Amniotic epithelial cell (primary cell): Measurements from ENCODE around the gene ARHGAP28.
"Not testable (repeated sequence)": the region's sequence is repeated elsewhere in the genome, so short reads cannot be mapped to it uniquely, and the experiment has no call there.

Experiments used
- DNase-seq: peaks from one replicate; pipeline ENCODE4 v3.0.0-alpha.2; 2010; ENCODE audit warnings: low read depth

Gene ARHGAP28

DNA sequence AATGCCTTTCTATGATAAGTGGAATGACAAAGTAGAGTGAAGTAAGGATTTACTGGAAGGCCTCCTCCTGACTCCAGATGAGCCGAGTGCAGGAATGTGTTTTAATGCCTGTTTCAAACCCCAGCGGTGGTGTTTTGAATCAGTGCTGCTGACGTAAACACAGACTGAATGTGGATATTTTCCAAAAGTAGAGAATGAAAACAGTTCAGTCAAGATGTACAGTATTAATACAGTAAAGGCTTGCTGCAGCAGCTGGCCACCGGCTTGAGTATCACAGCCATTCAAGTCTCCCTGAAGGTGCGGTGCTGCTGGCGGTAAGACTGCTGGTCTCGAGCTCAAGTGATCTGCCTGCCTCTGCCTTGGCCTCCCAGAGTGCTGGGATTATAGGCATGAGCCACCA lies 46.7 kb downstream of the ARHGAP28 start:
- peak; percentile 80 for DNase-seq

DNA sequence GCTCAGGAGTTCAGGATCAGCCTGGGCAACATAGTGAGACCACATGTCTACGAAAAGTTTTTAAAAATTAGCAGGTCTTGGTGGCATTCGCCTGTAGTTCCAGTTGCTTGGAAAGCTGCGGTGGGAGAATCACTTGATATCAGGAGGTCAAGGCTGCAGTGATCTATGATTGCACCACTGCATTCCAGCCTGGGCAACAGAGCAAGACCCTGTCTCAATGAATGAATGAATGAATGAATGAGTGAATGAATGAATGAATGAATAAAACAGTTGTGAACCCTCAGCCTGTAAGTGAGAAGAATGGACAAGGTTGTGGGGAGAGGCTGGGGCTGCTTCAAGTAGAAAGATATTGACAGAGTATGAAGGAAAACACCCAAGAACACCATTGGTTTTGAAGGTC lies 48.0 kb downstream of the ARHGAP28 start:
- DNase-seq, result no peak

DNA sequence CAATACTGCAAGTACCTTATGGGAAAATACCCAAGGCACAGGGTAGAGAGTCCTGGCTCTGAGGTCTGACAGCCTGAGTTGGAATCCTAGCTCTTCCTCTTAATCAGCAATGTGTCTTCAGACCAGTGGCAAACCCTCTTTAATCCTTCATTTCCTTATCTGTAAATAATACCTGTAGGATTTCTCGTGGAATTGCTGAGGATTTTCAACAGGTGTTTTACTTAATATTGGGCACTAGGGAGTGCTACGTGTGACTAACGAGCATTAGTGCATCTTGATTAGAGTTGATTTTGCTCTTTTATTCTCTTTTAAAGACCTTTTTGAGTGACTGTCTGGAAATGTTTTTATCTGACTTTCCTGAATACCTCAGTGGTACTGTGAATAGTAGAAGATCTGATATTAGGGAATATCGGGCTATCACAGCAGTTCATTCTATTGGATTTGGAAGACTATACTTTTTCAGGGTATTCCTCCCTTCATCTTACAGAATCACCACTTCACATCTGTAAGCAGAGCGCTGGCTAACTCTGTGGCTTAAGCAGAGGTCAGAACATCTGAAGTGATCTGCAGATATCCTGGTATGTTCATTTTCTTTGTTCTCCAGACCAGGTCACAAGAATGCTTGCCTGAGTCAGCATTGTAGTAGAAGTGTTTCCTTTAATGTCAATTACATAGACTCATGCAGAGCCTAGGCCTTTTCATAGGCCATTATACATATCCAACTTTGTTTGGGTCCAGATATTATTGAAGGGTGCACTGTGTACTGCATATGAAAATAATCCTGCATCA lies 49.1 kb downstream of the ARHGAP28 start:
- no peak for DNase-seq

DNA sequence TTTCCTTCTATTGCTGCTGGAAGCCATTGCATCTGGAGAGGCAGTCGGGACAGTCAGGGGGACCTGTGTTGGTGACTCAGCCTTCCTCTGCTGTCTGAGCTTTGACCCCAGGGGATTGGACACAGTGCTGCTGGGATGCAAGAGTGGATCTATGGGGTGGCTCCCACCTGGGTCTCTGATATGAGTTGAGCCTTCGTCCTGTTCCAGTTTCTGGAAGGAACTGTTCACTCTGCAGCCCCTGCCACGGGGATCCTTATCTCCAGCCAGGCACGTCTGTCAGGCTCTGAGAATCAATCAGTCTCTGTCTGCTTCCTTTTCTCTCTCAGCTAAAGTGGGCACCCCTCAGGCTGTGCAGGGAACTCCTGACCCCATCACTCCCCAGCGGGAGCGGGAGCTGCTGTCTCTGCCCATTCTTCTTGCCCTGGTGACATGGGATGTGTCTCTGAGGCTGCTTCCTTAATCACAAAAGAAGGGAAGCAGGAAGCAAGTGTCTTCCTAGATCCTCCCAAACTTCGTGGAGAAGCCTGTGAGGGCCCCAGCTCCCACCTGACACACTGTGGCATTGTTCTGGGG lies 51.7 kb downstream of the ARHGAP28 start:
- no peak for DNase-seq

DNA sequence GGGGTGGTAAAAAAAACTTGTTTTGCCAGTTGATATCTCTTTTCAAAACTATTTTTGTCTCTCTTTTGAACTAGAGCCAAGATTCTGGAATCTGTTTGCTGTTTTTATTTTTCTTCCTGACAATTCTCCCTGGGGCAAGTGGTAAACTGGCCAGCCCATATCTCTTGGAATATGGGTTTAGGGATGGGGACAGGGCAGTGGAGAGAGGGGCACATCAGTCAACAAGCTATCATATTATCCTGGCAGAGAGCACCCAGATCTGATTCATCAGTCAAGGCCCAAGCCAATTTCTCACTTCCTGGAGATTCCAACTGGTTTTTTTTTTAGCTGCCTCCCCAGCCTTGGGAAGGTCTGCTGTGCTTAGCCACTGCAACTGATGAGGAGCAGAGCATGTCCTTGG lies 52.3 kb downstream of the ARHGAP28 start:
- DNase-seq, result peak; percentile 48

DNA sequence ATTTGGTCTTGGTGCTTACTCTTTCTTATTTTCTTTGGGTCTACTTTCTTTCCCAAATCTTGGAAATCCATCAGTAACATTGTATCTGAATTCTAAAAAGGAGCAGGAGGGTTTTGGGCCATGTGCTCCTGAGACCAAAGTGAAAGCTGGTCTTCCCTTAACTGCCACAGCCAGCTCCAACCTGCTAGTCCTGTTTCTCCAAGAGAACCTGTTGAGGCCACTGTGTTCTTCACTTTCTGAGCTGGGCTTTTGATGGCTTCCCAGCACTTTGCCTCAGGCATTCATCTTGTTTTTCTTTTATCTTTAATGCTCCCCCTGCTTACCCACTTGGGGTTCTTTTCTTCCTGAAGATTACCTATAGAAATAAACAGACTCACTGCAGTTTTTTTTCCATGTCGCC lies 53.3 kb downstream of the ARHGAP28 start:
- DNase-seq, result no peak

DNA sequence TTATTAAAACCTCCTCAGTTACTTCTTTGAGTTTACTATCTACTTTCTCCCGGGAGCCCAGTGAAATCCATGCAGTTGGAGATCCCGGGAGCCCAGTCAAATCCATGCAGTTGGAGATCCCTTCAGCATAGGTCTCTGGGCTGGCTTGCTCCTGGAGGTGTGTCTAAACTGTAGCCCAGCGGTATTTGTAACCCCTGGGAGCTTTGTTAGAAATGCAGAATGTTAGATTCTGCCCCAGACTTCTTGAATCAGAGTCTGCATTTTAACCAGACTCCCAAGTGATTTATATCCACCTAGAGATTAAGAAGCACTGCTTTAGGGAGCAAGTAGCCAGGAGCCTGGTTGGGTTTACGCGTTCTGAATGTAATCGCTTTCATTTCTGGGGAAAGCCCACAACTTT lies 54.5 kb downstream of the ARHGAP28 start:
- peak; percentile 50 for DNase-seq

DNA sequence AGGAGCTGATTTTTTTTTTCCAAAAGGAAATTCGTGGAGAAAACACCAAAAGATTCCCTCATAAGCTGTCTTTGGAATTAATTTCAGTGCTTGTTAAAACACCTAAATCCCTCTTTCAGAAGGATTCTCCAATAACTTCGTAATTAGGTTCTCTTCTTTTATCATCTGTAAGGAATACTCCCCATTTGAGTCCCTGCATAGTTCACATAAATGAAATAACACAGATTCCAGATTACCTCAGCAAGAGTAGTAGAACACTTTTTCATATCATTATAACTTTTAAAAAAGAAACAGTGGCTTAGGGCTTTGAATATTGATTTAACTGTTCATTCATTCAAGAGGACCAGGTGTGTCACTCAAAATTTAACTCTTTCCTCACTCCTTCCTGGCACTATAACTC lies 55.5 kb downstream of the ARHGAP28 start:
- peak; percentile 55 for DNase-seq

DNA sequence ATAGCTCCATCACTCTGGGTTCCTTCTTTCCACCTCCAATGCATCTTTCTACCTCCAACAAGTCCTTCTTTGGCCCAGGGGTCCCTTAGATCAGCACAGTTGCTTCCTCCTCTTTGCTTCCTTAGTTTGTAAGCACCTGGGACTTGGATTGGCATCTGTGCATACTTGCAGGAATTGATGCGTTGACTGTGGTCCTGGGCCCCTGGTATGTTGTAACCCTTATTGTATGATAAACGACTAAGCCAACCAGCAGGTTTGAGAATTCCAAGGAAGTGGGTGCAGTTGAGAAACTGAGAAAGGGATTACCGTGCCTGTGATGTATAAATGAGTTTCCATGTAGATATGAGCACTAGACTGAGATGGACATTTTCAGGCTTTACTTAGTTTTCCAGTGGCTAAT lies 55.9 kb downstream of the ARHGAP28 start:
- peak; percentile 36 for DNase-seq

DNA sequence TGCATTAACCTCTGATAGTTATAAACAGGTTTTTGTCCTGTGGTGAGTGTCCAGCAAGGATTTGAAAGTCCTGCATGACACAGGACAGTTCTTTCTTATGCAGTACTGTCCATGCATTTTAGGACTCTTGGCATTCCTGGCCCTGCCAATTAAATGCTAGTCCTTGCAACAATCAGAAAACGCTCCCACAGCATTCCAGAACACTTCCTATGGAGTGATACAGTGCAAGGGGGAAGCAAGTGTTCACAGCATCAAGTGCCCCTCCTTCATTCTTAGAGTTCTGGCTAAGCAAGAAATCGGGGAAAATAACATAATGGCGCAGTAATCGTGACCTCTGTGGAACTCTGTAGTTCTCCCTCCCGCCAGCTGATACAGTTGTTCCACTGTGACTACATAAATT lies 62.9 kb downstream of the ARHGAP28 start:
- DNase-seq, result no peak

DNA sequence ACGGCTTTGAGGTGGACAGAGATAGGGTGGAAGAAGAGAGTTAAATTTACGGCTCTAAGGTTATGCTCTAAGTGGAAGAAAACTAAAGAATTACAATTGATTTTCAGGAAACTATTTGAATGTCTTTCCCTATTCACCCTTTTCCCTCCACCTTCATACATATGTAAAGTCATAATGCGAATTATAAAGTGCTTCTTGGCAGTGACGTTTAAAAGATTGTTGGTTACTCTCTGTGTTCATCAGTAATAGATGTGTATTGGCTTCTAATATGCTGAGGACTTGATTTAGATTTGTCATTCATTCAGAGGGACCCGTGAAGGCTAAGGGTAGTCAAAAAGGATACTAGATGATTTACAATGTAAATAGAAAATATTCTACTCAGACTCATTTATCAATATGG lies 63.9 kb downstream of the ARHGAP28 start:
- no peak for DNase-seq

DNA sequence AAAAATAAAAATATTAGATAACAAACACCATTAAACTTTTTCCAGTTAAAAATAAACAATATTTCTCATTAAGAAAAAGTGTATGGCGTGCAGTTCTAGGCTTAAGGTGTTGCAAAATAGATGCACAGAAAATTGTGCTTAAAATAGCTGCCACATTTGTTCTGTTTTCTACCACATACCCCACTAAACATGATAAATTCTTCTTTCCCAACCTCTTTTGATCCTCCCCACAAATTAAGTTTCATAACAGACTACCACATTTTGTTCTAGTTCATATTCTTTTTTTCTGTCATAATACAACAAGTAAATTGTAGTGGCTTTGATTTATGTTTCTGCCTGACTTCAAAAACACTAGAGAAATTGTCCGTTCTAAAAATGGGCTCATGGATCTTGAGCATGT lies 64.5 kb downstream of the ARHGAP28 start:
- DNase-seq, result peak; percentile 66

DNA sequence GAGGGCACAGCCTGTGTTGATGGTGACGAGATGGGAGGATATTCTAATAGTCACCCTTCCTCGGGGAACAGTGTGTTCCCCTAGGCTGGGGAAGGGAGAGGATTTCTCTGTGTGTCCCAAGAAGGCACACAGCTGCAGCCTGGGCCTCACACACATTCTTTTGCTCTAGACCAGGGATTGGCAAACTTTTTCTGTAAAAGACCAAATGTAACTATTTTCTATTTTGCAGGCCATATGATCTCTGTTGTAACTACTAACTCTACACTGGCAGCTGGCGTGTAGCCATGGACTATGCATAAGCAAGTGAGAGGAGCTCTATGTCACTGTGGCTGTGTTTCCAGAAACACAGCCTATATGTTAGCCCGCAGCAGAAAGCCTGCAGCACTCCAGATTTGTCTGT lies 65.8 kb downstream of the ARHGAP28 start:
- DNase-seq, result peak; percentile 37

DNA sequence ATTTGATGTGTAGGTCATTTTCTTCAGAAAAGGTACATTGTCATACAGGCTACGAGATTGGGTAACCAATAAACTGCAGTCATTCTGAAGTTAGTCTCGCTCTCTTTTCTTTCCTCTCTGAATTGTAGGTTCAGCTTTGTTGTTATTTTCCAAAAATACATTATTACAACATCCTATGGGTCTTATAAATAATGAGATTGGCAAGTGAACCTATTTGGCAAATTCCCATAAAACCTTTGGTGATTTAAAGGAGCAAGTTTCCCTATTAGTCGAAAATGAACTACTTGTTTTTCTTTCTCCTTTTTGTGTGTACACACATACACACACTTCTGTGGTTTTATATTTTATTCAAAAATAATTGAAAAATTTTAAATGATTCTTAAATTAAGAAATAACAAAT lies 67.0 kb downstream of the ARHGAP28 start:
- DNase-seq, result no peak

DNA sequence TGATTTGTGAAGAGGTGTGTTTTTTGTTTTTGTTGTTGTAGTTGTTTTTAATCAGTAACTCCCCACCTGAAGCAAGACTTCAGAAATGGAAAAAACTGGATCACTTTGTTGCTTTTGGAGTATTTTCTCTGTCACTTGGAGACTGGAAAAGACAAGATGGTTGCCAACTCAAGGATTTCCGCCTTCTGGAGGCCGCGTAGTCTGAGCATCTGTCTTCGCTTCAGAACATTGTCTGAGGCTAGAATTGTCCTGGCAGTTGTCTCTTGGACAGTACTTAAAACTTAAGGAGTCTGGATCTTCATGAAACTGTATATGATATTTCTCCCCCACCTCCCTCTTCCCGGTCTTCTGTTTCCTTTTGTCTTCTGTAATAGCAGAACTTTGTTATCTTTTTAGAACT lies 67.7 kb downstream of the ARHGAP28 start:
- no peak for DNase-seq

DNA sequence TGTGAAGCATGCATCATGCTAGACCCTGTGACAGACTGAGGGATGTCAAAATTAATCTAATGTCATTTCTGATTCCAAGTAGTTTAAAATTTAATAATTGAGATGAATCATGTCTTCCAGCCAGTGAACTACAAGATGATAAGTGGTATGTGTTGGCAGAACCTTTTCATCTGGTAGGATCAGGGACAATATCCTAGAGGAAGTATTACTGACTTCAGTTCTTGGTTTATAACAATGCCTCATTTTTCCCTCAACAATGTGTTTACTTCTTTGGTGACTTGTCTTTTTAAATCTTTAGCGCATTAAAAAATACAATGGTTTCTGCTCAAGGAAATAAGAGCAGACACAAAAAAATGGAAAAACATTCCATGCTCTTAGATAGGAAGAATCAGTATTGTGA lies 69.4 kb downstream of the ARHGAP28 start:
- DNase-seq, result no peak

DNA sequence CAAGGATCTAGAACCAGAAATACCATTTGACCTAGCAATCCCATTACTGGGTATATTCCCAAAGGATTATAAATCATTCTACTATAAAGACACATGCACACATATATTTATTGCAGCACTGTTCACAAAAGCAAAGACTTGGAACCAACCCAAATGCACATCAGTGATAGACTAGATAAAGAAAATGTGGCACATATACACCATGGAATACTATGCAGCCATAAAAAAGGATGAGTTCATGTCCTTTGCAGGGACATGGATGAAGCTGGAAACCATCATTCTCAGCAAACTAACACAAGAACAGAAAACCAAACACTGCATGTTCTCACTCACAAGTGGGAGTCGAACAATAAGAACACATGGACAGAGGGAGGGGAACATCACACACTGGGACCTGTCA lies 70.8 kb downstream of the ARHGAP28 start:
- DNase-seq, result not testable (repeated sequence)

DNA sequence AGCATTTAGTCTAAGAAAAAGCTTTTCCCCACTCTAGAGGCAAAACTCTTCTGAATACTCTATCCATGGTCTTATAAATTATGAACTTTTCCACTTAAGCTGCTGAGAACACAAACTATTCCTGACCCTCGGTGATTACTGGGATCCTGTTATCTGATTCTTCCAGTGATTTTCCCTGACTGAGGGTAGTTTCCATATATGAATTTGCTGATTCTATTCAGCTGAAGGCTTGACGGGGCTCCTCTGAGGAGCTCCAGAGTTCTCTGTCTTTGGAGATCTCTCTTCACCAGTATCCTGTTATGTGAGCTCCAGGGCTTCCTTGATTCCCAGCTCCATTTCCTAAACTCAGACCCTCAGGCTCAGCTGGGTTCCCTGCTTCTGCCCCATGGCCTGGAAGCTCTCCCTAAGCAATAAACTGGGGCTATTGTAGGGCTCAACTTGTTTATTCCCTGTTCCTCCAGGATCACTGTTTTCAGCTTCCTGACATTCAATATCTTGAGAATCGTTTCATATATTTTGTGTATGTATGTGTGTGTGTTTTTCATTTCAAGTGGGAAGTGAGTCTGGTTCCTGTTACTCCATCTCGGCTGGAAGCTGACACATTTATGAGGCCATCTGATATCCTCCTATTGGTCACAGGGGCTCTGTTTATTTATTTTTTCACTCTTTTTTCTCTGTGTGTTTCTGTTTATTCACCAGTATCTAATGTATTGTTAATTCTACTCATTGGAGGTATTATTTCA lies 78.2 kb downstream of the ARHGAP28 start:
- no peak for DNase-seq

DNA sequence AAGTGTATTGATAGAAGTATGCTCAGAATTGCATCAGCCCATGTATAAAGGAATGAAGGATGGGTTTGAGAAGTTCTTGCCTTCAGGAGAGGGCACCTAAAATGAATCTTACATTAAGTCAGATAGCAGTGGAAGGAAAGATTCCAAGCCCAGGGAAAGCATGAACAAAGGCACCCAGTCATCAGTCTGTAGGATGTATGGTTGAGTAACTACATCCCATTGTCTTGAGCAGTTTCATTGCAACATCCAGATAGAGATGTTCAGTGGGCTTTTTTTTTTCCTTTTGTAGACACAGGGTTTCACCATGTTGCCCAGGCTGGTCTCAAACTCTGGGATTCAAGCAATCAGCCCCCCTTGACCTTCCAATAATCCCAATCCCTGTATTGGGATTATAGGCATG lies 80.7 kb downstream of the ARHGAP28 start:
- DNase-seq, result peak; percentile 8

DNA sequence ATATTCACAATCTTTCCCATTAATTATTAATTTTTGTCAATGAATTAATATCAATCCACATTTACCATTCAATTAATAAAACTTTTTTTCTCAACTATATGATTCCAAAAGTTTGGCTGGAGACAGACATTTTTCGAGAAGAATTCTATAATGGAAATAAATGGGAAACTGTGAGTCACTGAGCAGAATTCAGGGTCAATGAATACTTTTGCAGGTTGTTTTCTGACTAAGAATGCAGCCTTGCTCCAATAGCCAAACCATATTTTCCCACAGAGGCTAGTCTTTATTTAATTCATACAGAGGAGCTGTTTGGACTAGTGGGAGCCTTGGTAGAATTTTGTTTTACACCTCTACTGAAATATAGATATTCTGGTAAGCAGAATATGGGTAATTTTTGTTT lies 82.3 kb downstream of the ARHGAP28 start:
- no peak for DNase-seq

DNA sequence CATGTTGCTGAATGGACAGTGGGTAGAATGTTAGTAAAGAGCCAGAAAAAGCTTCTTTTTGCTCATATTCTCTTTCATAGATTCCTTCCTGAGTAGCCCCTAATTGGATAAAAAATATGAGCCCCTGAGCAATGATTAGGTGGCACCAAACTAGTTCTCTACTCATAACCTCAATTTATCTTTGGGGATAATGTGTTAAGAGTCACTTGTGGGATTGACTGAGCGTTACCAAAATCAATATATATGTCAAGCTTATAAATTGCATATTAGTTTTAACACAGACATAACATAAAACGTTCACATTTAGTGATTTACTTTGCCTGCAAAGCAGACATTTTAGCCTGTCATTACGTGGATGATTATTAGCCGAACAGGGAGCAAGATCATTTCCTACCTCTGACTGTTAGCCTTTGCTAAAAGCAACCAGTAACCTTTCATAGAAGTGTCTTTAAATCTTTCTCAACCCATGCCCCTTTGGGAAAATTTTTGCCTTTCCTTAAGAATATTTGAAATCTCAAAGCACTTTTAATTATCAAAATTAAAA lies 85.4 kb downstream of the ARHGAP28 start:
- DNase-seq, result no peak

DNA sequence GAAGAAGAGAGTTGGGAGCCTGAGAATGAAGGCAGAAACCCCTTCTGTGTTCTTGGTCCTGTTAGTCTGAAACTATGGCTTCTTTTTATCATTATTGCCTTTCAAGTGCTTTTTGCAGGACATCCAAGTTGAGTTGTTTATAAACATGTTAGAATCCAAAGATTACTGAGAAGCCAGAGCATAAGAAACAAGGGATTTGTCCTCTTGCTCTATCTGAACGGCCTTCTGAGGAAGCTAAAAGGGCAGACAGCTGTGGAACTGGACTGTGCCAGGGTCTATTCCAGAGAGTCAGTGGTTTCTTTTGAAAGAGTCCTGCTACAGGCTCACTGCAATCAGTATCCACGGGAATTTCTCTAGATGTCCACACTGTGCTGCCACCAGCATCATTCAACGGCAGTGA lies 86.6 kb downstream of the ARHGAP28 start:
- DNase-seq, result no peak

DNA sequence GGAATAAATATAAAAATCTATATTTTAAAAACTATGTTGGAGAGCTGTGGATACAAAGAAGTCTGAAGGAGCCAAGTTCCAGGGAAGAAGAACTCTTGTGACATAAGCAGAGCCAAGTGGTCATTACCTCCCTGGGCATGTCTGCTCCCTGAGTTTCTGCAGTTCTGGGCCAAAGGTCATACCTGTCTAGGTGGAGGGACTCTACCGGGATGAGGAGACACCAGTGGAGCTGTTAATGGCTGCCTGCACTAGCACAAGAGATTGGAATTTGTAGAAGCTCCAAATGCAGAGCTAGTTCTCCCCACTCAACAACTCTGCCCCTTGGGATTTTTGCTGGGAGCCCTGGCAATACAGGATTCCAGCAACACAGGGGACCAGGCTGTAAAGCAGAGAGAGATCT lies 89.8 kb downstream of the ARHGAP28 start:
- no peak for DNase-seq
